HL-60/S4 treated with phorbol 12-myristate 13-acetate at 8.2 ng/mL for 4 days and 3 days (cell line): ENCODE measurements around the gene SLAMF6.

Experiments used
- in situ Hi-C: fragments of 300-500 bp; cut with MboI; formaldehyde crosslinking; loops from 2 replicates; pipeline ENCODE4 v1.15.0; 2022; ENCODE audit warnings: low sequenced_read_pairs

The SLAMF6 gene

DNA sequence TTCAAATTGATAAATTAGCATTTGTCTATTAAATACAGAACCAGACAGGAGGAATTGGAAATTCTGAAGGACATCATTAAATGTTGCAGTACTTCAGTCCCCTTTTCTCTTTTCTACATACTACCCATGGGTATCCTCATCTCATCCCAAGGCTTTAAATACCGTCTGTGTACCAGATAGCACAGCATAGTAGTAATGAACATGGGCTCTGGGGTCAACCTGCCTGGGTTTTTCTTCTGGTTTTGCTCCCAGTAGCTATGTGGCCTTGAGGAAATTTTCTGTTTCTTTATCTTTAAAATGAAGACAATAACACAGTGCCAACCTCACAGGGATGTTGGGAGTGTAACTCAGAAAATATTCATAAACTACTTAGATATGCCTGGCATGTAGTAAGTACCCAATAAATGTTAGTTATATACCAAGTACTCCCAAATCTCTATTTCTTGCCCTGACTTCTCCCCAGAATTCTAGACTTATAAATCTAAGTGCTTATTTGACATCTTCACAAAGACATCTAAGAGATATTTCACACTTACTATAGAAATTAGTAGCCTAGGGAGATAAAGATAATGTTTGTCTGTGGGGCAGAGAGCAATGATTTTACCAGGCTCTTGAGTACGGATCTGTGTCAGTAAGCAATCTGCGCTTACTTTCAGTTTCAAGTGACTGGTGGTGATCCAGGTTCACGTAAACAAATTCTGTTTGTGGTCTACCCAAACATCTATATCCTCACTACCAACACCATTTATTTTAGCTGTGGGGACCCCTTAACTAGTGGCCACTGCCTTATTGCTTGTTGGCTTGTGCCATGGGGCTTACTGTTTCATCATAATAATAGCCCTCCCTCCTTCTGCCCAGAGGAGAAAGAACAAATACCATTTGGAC is 85.4 kb downstream of the SLAMF6 start:
- in situ Hi-C loops = no loop called here

GRCh38 chr1:160436966-160437365 is 86.1 kb downstream of the SLAMF6 start:
- in situ Hi-C loops = no loop called here
